ENCODE measurements around the gene PSMC3. TPM values are rescaled to one million over a fixed set of nuclear protein-coding genes. Genes with fewer than 3 reads are reported as not detected.

PSMC3 gene
- 100 to 1,000 TPM in 2 of 5 donors, 10 to 100 TPM in 2, 1 to 10 TPM in 1; 8.1 to 147 (median 65.9) TPM for total RNA-seq
- 100 to 1,000 TPM; 143 to 175 (median 145) TPM for polyA plus RNA-seq
- long read RNA-seq, donor 1, transcript PSMC3-212 (12 exons, 1,373 nt) = major isoform, 12 of 25 reads
- long read RNA-seq, donor 1, partial matches to known transcripts = 13 of 25 reads
- long read RNA-seq, donor 1, other reads (novel, unspliced or antisense) = 0 of 25 reads
- long read RNA-seq, donor 2, transcript PSMC3-212 (12 exons, 1,373 nt) = major isoform, 21 of 33 reads
- long read RNA-seq, donor 2, partial matches to known transcripts = 11 of 33 reads
- long read RNA-seq, donor 2, other reads (novel, unspliced or antisense) = 0 of 33 reads
- long read RNA-seq, donor 3, transcript PSMC3-212 (12 exons, 1,373 nt) = major isoform, 16 of 27 reads
- long read RNA-seq, donor 3, partial matches to known transcripts = 7 of 27 reads
- long read RNA-seq, donor 3, other reads (novel, unspliced or antisense) = 0 of 27 reads
- long read RNA-seq, donor 4 = 0 reads
- long read RNA-seq, donor 5, transcript PSMC3-212 (12 exons, 1,373 nt) = major isoform, 15 of 25 reads
- long read RNA-seq, donor 5, partial matches to known transcripts = 8 of 25 reads
- long read RNA-seq, donor 5, other reads (novel, unspliced or antisense) = 0 of 25 reads
- long read RNA-seq, donor 6, transcript PSMC3-212 (12 exons, 1,373 nt) = major isoform, 53 of 90 reads
- long read RNA-seq, donor 6, partial matches to known transcripts = 35 of 90 reads
- long read RNA-seq, donor 6, other reads (novel, unspliced or antisense) = 0 of 90 reads
- long read RNA-seq, donor 7, transcript PSMC3-212 (12 exons, 1,373 nt) = major isoform, 23 of 34 reads
- long read RNA-seq, donor 7, partial matches to known transcripts = 11 of 34 reads
- long read RNA-seq, donor 7, other reads (novel, unspliced or antisense) = 0 of 34 reads
- long read RNA-seq, donor 8, transcript PSMC3-212 (12 exons, 1,373 nt) = major isoform, 15 of 21 reads
- long read RNA-seq, donor 8, partial matches to known transcripts = 6 of 21 reads
- long read RNA-seq, donor 8, other reads (novel, unspliced or antisense) = 0 of 21 reads
- long read RNA-seq, donor 9, transcript PSMC3-212 (12 exons, 1,373 nt) = major isoform, 17 of 19 reads
- long read RNA-seq, donor 9, partial matches to known transcripts = 0 of 19 reads
- long read RNA-seq, donor 9, other reads (novel, unspliced or antisense) = 0 of 19 reads
- long read RNA-seq, donor 10, transcript PSMC3-212 (12 exons, 1,373 nt) = major isoform, 7 of 10 reads
- long read RNA-seq, donor 10, partial matches to known transcripts = 0 of 10 reads
- long read RNA-seq, donor 10, other reads (novel, unspliced or antisense) = 0 of 10 reads

GRCh38 chr11:47426062-47426956, at the start of gene PSMC3:
PSMC3 (minus strand) TSS chr11:47426439; CDS start chr11:47426279, 160 bp downstream.
- WGBS, 5 donors = 0 to 1% (median 0%) methylated on average over 59 to 62 of the region's 62 CpGs
- peaks cover 33 to 38% (median 37%) of the 10 kb centered on the region in 4 donors for H3K36me3 ChIP-seq
- no peaks in the 10 kb centered on the region for H3K9me3 ChIP-seq
- peak within 1 kb of the TSS; percentile 89 to 95 (median 93) for H3K4me3 ChIP-seq
- H3K4me1 ChIP-seq = peaks cover 14 to 30% (median 21%) of the 10 kb centered on the region in 4 donors
- intact Hi-C loops (cut with DNase I; ENCODE audit: low total_unique reads) = no loop called here
- no peaks in the 10 kb centered on the region for H3K27me3 ChIP-seq
- peak within 1 kb of the TSS; percentile 85 to 96 (median 94) for H3K27ac ChIP-seq
- TF ChIP-seq POLR2AphosphoS5 (IDR thresholded peaks at IDR 0.05) = peak; percentile 62 to 67 (median 64)
- TF ChIP-seq EP300 (IDR thresholded peaks at IDR 0.05) = no peak
- TF ChIP-seq CTCF (IDR thresholded peaks at IDR 0.05) = peak in 1 of 7 experiments; percentile 8
- no peak for TF ChIP-seq POLR2A (IDR thresholded peaks at IDR 0.05)
- peak; percentile 99 for DNase-seq

- Histone ChIP-seq H3K27me3 (no peaks in the 10 kb centered on the region), H3K27ac (peak overlapping the region in 2 of 5 donors; percentile 6 to 14), H3K9me3 (no peaks in the 10 kb centered on the region), H3K36me3 (peaks cover 64 to 72% (median 69%) of the 10 kb centered on the region in 4 donors), H3K4me3 (no peak overlapping the region), H3K4me1 (peaks cover 27 to 50% (median 39%) of the 10 kb centered on the region in 4 donors)
- WGBS, 5 donors = 80 to 86% (median 82%) methylated on average over 4 of the region's 4 CpGs
- intact Hi-C loops (cut with DNase I; ENCODE audit: low total_unique reads) = no loop called here
- no peak for DNase-seq
- TF ChIP-seq EP300 (IDR thresholded peaks at IDR 0.05) (no peak), CTCF (IDR thresholded peaks at IDR 0.05) (no peak), POLR2A (IDR thresholded peaks at IDR 0.05) (no peak), POLR2AphosphoS5 (IDR thresholded peaks at IDR 0.05) (no peak)
Measured at GRCh38 chr11:47470671-47471070, 44.4 kb upstream of the PSMC3 start.

DNA sequence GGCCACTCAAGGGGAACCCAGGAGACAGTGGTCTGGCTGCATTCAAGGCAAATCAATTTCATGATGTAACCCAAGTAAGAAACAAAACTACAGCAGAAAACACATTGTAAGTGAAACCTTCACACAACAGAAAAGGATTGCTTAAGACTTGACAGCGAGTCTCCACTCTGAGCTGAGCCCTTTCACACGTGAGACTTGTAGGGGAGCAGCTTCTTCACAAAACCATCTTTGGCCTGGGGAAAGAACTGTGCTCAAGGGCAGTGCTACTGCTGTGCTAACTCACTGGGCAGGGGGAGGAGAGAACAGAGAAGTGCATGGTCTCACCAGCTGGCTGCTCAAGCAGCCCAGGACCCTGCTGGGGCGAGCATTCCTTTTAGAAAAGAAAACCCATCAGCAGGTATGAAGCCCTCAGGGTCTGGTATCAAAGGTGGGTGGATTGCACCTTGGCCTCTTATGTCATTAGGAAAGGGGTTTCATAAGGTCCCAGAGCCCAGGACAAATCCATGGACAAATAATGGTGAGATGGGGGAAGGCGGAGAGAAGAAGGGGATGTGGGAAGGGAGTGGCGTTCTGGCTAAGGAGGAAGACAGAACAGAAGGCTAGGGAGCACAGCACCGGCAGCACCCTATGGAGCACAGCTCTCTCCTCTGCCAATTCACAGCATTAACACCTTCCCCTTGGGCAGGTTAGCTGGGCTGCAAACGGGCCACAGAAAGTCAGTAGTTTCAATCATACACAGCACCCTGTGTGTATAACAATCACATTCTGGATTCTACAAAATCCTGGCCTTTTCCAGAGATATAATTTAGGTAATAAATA, 43.3 kb upstream of the PSMC3 start:
- WGBS, 5 donors = 79 to 95% (median 86%) methylated on average over 7 of the region's 7 CpGs
- Histone ChIP-seq H3K4me1 (peaks cover 27 to 56% (median 42%) of the 10 kb centered on the region in 4 donors), H3K27me3 (no peaks in the 10 kb centered on the region), H3K4me3 (no peak overlapping the region), H3K27ac (peak overlapping the region in 3 of 5 donors; percentile 44 to 82 (median 80)), H3K9me3 (no peaks in the 10 kb centered on the region), H3K36me3 (peaks cover 53 to 71% (median 64%) of the 10 kb centered on the region in 4 donors)
- intact Hi-C loops (cut with DNase I; ENCODE audit: low total_unique reads) = no loop called here
- TF ChIP-seq POLR2A (IDR thresholded peaks at IDR 0.05) (no peak), EP300 (IDR thresholded peaks at IDR 0.05) (no peak), CTCF (IDR thresholded peaks at IDR 0.05) (no peak), POLR2AphosphoS5 (IDR thresholded peaks at IDR 0.05) (no peak)
- no peak for DNase-seq

Data from stomach (tissue), 19 donors.